Natural killer cell (primary cell): ENCODE measurements around the gene ACAA2. TPM values are rescaled to one million over a fixed set of nuclear protein-coding genes. Genes with fewer than 3 reads are reported as not detected.
A peak's percentile ranks its signal among the peaks of the same experiment; 100 is the strongest.

Source experiments
- ATAC-seq, 3 donors: fragments of 150-1000 bp in 2 of 3; fragments of 200-7000 bp in 1 of 3; cut with Tn5 transposase; 1 replicate in 1 of 3; 2 replicates in 2 of 3; pipeline ENCODE4 v1.10.0; 2021; ENCODE audit warnings: mild to moderate bottlenecking in 2 of 3, moderate library complexity in 2 of 3
- DNase-seq, 2 donors: peaks; one replicate each; pipeline versions ENCODE4 v3.0.0 to v3.0.0-alpha.2; 2013 to 2021; ENCODE audit warnings: mixed read lengths in 1 of 2
- H3K27ac ChIP-seq: one replicate; pipeline ENCODE4 v1.5.1; 2013; ENCODE audit warnings: mild to moderate bottlenecking, low read length
- H3K27me3 ChIP-seq: one replicate; pipeline ENCODE4 v1.6.1; 2013; ENCODE audit warnings: low read length; ENCODE audit not compliant: control insufficient read depth, insufficient read depth
- H3K36me3 ChIP-seq: one replicate; pipeline ENCODE4 v1.6.1; 2013; ENCODE audit warnings: low read length; ENCODE audit not compliant: control insufficient read depth, insufficient read depth
- H3K4me1 ChIP-seq: one replicate; pipeline ENCODE4 v1.6.1; 2013; ENCODE audit warnings: low read length; ENCODE audit not compliant: control insufficient read depth, insufficient read depth
- H3K4me3 ChIP-seq: one replicate; pipeline ENCODE4 v1.5.1; 2013; ENCODE audit warnings: low read length
- H3K9me3 ChIP-seq: one replicate; pipeline ENCODE4 v1.6.1; 2013; ENCODE audit warnings: low read length; ENCODE audit not compliant: control insufficient read depth, insufficient read depth
- H3K27ac Mint-ChIP-seq, 2 donors: one replicate each; pipeline ENCODE4 v1.8.0; 2022; ENCODE audit warnings: mild to moderate bottlenecking in 2 of 2, mixed read lengths in 2 of 2, moderate library complexity in 1 of 2
- H3K27me3 Mint-ChIP-seq, 2 donors: one replicate each; pipeline ENCODE4 v1.8.0; 2022; ENCODE audit warnings: low read depth in 2 of 2, mixed read lengths in 2 of 2
- H3K36me3 Mint-ChIP-seq: one replicate; pipeline ENCODE4 v1.8.0; 2022; ENCODE audit warnings: mixed read lengths
- H3K4me1 Mint-ChIP-seq, 2 donors: one replicate each; pipeline ENCODE4 v1.8.0; 2022; ENCODE audit warnings: mixed read lengths in 2 of 2
- H3K4me3 Mint-ChIP-seq: one replicate; pipeline ENCODE4 v1.8.0; 2022; ENCODE audit warnings: mild to moderate bottlenecking, moderate library complexity, mixed read lengths
- H3K9me3 Mint-ChIP-seq, 2 donors: one replicate each; pipeline ENCODE4 v1.8.0; 2022; ENCODE audit warnings: mixed read lengths in 2 of 2
- WGBS: methylation state at CpG from one replicate; pipeline ENCODE4 v1.1.7; 2013; ENCODE audit warnings: missing lambda C conversion rate; ENCODE audit not compliant: insufficient coverage; 5-methylcytosine and 5-hydroxymethylcytosine counted together
- intact Hi-C: fragments of 100-400 bp; cut with micrococcal nuclease; formaldehyde crosslinking; loops from one replicate; pipeline ENCODE4 v1.14.2; 2022
- total RNA-seq, 4 donors: library from RNA; stranded (reverse); fragments of 120-200 nt in 1 of 4; gene quantifications; one replicate each; pipeline versions ENCODE4 v1.2.3 to v1.2.4, GENCODE V29; 2013 to 2022
- TF ChIP-seq, protein P1 (sequence below): fragments of 200-600 bp; IDR thresholded peaks from one replicate; pipeline ENCODE4 v1.8.0; 2022; ENCODE audit warnings: antibody characterized with exemption

ACAA2 gene
- total RNA-seq, 3 donors from 2014 or later (not counting 1 experiment from before 2014, with no cell fraction given): 47.0 to 71.7 (median 59.2) TPM

DNA sequence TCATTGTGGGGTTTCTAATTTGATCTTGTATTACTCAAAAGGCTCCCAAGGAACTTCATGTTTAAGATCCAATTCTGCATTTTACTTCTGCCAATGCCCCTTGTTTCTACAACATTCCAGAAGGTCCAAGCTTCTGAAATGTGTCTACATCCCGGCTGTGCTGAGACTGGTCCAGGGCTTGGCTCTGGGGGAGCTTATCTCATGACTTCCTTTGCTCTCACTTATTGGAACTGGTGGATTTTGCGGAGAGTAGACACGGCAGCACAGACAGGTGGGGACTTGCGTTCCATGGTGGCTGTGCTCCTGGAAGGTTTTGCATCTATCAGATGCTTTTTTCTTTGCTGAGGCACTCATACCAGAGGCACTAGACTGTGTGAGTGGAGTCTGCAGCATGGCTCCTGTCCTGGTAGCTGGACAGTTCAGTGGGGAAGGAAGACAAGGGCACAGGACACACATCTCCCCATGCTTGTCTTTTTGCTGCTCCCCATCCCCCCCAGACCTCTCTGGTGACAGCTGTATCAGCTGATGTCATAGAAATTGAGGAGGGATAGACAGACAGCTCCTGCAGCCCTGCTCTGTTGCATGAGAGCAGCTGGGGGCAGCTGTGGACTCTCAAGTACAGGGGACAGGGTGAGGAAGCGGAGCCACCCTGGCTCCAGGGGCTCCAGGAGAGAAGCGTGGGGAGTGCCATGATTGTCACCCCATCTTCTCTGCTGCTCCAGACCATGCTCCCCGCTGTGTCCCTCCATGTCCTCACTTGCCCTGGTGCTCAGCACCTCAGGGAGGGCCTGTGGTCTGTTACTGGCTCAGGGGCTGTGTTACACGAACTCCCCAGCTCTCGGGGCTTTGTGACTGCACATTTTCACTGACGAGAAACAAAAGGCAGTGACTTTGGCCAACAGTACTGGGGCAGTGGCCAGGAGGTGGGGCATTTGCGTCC is 46.0 kb downstream of the ACAA2 start:
- Mint-ChIP-seq H3K9me3 (no peaks in the 10 kb centered on the region), H3K36me3 (no peaks in the 10 kb centered on the region), H3K4me1 (no peaks in the 10 kb centered on the region), H3K27me3 (no peaks in the 10 kb centered on the region), H3K27ac (no peak overlapping the region), H3K4me3 (no peak overlapping the region)
- H3K4me3 ChIP-seq: no peak overlapping the region
- H3K27ac ChIP-seq: no peak overlapping the region
- H3K9me3 ChIP-seq: no peaks in the 10 kb centered on the region
- DNase-seq (no peak), ATAC-seq (no peak)
- TF ChIP-seq, protein P1, sequence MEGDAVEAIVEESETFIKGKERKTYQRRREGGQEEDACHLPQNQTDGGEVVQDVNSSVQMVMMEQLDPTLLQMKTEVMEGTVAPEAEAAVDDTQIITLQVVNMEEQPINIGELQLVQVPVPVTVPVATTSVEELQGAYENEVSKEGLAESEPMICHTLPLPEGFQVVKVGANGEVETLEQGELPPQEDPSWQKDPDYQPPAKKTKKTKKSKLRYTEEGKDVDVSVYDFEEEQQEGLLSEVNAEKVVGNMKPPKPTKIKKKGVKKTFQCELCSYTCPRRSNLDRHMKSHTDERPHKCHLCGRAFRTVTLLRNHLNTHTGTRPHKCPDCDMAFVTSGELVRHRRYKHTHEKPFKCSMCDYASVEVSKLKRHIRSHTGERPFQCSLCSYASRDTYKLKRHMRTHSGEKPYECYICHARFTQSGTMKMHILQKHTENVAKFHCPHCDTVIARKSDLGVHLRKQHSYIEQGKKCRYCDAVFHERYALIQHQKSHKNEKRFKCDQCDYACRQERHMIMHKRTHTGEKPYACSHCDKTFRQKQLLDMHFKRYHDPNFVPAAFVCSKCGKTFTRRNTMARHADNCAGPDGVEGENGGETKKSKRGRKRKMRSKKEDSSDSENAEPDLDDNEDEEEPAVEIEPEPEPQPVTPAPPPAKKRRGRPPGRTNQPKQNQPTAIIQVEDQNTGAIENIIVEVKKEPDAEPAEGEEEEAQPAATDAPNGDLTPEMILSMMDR: no peak
- H3K36me3 ChIP-seq: no peaks in the 10 kb centered on the region
- H3K27me3 ChIP-seq: no peaks in the 10 kb centered on the region
- 91% methylated on average over 11 of the region's 11 CpGs for WGBS
- intact Hi-C loops: no loop called here
- H3K4me1 ChIP-seq: no peaks in the 10 kb centered on the region

DNA sequence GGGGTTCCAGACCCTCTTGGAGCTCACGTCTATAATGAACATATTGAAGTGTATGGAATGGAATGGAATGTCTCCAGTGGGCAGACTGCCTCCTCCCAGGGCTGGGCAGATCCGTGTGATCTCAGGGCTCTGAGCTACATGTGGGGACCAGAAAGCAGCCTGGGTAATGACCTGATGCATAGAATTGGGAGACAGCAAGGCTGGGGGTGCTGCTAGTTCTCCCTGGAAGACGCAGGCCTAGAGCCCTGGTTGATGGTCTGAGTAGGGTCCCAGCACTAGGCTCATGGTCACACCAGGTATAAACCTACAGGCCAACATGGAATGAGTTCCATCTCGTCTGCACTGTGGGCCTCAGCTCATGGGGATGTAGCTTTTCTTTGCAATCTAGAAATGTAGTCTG is 46.7 kb downstream of the ACAA2 start:
- no peak for ATAC-seq
- no peaks in the 10 kb centered on the region for H3K27me3 Mint-ChIP-seq
- Histone ChIP-seq H3K36me3 (no peaks in the 10 kb centered on the region), H3K4me3 (no peak overlapping the region), H3K27me3 (no peaks in the 10 kb centered on the region), H3K4me1 (no peaks in the 10 kb centered on the region), H3K9me3 (no peaks in the 10 kb centered on the region), H3K27ac (no peak overlapping the region)
- H3K4me3 Mint-ChIP-seq: no peak overlapping the region
- WGBS: 76% methylated on average over 4 of the region's 4 CpGs
- TF ChIP-seq, protein P1: no peak
- intact Hi-C loops: no loop called here
- no peaks in the 10 kb centered on the region for H3K36me3 Mint-ChIP-seq
- no peak overlapping the region for H3K27ac Mint-ChIP-seq
- no peaks in the 10 kb centered on the region for H3K9me3 Mint-ChIP-seq
- DNase-seq: no peak
- no peaks in the 10 kb centered on the region for H3K4me1 Mint-ChIP-seq

DNA sequence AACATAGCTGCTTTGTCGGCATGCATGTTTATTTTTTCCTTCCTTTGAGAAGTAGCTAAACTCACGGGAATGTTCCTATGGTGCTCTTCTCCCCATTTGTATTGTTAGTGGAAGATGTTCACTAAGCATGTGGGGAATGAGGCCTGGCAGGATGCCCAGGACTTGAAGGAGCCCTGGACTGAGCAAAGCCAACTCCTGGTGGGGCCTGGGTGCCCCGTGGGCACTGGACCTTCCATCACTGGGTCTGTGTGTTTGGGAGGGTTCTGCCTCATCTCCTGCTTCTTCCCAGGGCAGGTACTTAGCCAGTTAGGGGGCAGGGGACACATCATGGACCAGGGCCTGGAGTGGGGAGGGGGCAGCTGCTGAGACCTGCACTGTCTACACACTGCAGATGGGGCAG is 49.3 kb downstream of the ACAA2 start:
- Histone ChIP-seq H3K27me3 (no peaks in the 10 kb centered on the region), H3K27ac (no peak overlapping the region), H3K9me3 (no peaks in the 10 kb centered on the region), H3K4me3 (no peak overlapping the region), H3K36me3 (no peaks in the 10 kb centered on the region), H3K4me1 (no peaks in the 10 kb centered on the region)
- no peaks in the 10 kb centered on the region for H3K27me3 Mint-ChIP-seq
- ATAC-seq: peak in 1 of 3 donors; percentile 8
- no peak overlapping the region for H3K4me3 Mint-ChIP-seq
- H3K9me3 Mint-ChIP-seq: no peaks in the 10 kb centered on the region
- intact Hi-C loops: no loop called here
- no peak overlapping the region for H3K27ac Mint-ChIP-seq
- no peak for DNase-seq
- 82% methylated on average over 3 of the region's 3 CpGs for WGBS
- no peaks in the 10 kb centered on the region for H3K4me1 Mint-ChIP-seq
- TF ChIP-seq, protein P1: no peak
- no peaks in the 10 kb centered on the region for H3K36me3 Mint-ChIP-seq
